ENCODE measurements around the gene BPIFA3. TPM values are rescaled to one million over a fixed set of nuclear protein-coding genes. Genes with fewer than 3 reads are reported as not detected.

BPIFA3 gene
- polyA plus RNA-seq, 3 donors = not detected

DNA sequence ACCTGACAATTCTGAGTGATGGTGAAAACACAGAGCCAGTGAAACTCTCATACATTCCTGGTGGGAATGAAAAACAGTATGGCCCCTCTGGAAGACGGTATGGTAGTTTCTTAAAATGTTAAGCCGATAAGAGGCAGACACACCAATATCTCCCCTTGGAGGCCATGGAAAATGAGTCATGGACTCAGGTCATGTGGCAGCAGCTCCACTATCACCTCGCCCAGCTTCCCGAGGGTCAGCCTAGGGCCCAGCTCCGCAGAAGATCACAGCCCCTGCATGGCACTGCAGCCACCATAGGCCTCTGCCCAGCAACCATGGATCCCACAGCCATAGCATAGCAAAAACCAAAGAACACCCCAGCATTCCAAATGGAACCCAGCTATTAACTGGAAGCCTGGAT lies 40.1 kb downstream of the BPIFA3 start:
- peaks cover 3 to 16% (median 15%) of the 10 kb centered on the region in 7 donors for H3K9me3 Mint-ChIP-seq

GRCh38 chr20:33259371-33259770 lies 42.2 kb downstream of the BPIFA3 start:
- Mint-ChIP-seq H3K4me3 (no peak overlapping the region), H3K36me3 (no peaks in the 10 kb centered on the region), H3K27me3 (ENCODE audit: low read depth in 3 of 3) (peaks cover 0 to 2% (median 0%) of the 10 kb centered on the region in 3 donors), H3K27ac (no peak overlapping the region), H3K9me3 (peaks cover 3 to 16% (median 13%) of the 10 kb centered on the region in 7 donors), H3K4me1 (peaks cover 53% of the 10 kb centered on the region)
- Histone ChIP-seq H3K9ac (ENCODE audit: insufficient read depth, low read length, poor library complexity, severe bottlenecking) (no peak overlapping the region), H3K4me1 (ENCODE audit: control insufficient read depth in 1 of 2, insufficient read depth in 2 of 2, low read length in 2 of 2) (peaks cover 44 to 50% of the 10 kb centered on the region in 2 donors), H3K79me2 (ENCODE audit: insufficient read depth, low read length) (no peaks in the 10 kb centered on the region), H4K20me1 (ENCODE audit: insufficient read depth, low read length) (no peaks in the 10 kb centered on the region), H3K4me3 (replicated peaks in 1 of 3; ENCODE audit: low read depth in 2 of 3, low read length in 3 of 3) (no peak overlapping the region), H3K9me3 (replicated peaks in 1 of 2; ENCODE audit: control insufficient read depth in 1 of 2, insufficient read depth in 1 of 2, low read length in 2 of 2) (peaks cover 8 to 12% of the 10 kb centered on the region in 2 donors), H3K27ac (ENCODE audit: low read depth in 1 of 2, low read length in 2 of 2) (no peak overlapping the region), H3K36me3 (replicated peaks in 1 of 2; ENCODE audit: control insufficient read depth in 1 of 2, insufficient read depth in 2 of 2, low read length in 2 of 2) (no peaks in the 10 kb centered on the region), H2AFZ (ENCODE audit: insufficient read depth, low read depth, low read length, poor library complexity, severe bottlenecking) (no peak overlapping the region), H3K27me3 (ENCODE audit: control insufficient read depth in 2 of 2, insufficient read depth in 2 of 2, low read length in 2 of 2) (no peaks in the 10 kb centered on the region), H3K4me2 (replicated peaks; ENCODE audit: extremely low read depth, low read length, poor library complexity, severe bottlenecking) (peak overlapping the region; percentile 16)
- DNase-seq = no peak
- intact Hi-C loops (cut with micrococcal nuclease) = no loop called here
- TF ChIP-seq, protein P1, sequence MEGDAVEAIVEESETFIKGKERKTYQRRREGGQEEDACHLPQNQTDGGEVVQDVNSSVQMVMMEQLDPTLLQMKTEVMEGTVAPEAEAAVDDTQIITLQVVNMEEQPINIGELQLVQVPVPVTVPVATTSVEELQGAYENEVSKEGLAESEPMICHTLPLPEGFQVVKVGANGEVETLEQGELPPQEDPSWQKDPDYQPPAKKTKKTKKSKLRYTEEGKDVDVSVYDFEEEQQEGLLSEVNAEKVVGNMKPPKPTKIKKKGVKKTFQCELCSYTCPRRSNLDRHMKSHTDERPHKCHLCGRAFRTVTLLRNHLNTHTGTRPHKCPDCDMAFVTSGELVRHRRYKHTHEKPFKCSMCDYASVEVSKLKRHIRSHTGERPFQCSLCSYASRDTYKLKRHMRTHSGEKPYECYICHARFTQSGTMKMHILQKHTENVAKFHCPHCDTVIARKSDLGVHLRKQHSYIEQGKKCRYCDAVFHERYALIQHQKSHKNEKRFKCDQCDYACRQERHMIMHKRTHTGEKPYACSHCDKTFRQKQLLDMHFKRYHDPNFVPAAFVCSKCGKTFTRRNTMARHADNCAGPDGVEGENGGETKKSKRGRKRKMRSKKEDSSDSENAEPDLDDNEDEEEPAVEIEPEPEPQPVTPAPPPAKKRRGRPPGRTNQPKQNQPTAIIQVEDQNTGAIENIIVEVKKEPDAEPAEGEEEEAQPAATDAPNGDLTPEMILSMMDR (IDR thresholded peaks at IDR 0.05) = no peak
- 40% methylated on average over 1 of the region's 5 CpGs for WGBS (ENCODE audit: insufficient coverage)

More for the DNA sequence above, 40.1 kb downstream of the BPIFA3 start:
- H3K27ac Mint-ChIP-seq = no peak overlapping the region
- H3K4me1 Mint-ChIP-seq = peaks cover 34% of the 10 kb centered on the region
- DNase-seq = no peak
- no peaks in the 10 kb centered on the region for H3K36me3 ChIP-seq (replicated peaks in 1 of 2; ENCODE audit: control insufficient read depth in 1 of 2, insufficient read depth in 2 of 2, low read length in 2 of 2)
- no peak overlapping the region for H3K9ac ChIP-seq (ENCODE audit: insufficient read depth, low read length, poor library complexity, severe bottlenecking)
- H3K36me3 Mint-ChIP-seq = no peaks in the 10 kb centered on the region
- H3K79me2 ChIP-seq (ENCODE audit: insufficient read depth, low read length) = no peaks in the 10 kb centered on the region
- peaks cover 0 to 2% (median 0%) of the 10 kb centered on the region in 3 donors for H3K27me3 Mint-ChIP-seq (ENCODE audit: low read depth in 3 of 3)
- no peak overlapping the region for H3K4me3 ChIP-seq (replicated peaks in 1 of 3; ENCODE audit: low read depth in 2 of 3, low read length in 3 of 3)
- H2AFZ ChIP-seq (ENCODE audit: insufficient read depth, low read depth, low read length, poor library complexity, severe bottlenecking) = no peak overlapping the region
- H3K4me2 ChIP-seq (replicated peaks; ENCODE audit: extremely low read depth, low read length, poor library complexity, severe bottlenecking) = no peak overlapping the region
- H3K4me1 ChIP-seq (ENCODE audit: control insufficient read depth in 1 of 2, insufficient read depth in 2 of 2, low read length in 2 of 2) = peaks cover 27 to 33% of the 10 kb centered on the region in 2 donors
- intact Hi-C loops (cut with micrococcal nuclease) = no loop called here
- no peak overlapping the region for H3K4me3 Mint-ChIP-seq
- 96% methylated on average over 5 of the region's 5 CpGs for WGBS (ENCODE audit: insufficient coverage)
- H3K27ac ChIP-seq (ENCODE audit: low read depth in 1 of 2, low read length in 2 of 2) = no peak overlapping the region
- H4K20me1 ChIP-seq (ENCODE audit: insufficient read depth, low read length) = no peaks in the 10 kb centered on the region
- H3K27me3 ChIP-seq (ENCODE audit: control insufficient read depth in 2 of 2, insufficient read depth in 2 of 2, low read length in 2 of 2) = no peaks in the 10 kb centered on the region
- TF ChIP-seq, protein P1 (IDR thresholded peaks at IDR 0.05) = no peak
- H3K9me3 ChIP-seq (replicated peaks in 1 of 2; ENCODE audit: control insufficient read depth in 1 of 2, insufficient read depth in 1 of 2, low read length in 2 of 2) = peaks cover 8 to 12% of the 10 kb centered on the region in 2 donors
